C4-2B (cell line): ENCODE results near the gene JRKL.

Source experiments
- H3K27ac ChIP-seq: fragments of 450-650 bp; 2 replicates; pipeline ENCODE4 v1.5.1; 2017
- ZFX ChIP-seq: fragments of 450-650 bp; IDR thresholded peaks from 2 replicates; pipeline ENCODE4 v1.6.1; 2017
- TF ChIP-seq, protein P1 (sequence below): fragments of 450-650 bp; conservative IDR thresholded peaks from 2 replicates; pipeline ENCODE4 v1.5.1; 2017; ENCODE audit warnings: mild to moderate bottlenecking

Gene JRKL

GRCh38 chr11:96357794-96358193 is 32.0 kb upstream of the JRKL start:
- TF ChIP-seq ZFX, result no peak
- TF ChIP-seq, protein P1, sequence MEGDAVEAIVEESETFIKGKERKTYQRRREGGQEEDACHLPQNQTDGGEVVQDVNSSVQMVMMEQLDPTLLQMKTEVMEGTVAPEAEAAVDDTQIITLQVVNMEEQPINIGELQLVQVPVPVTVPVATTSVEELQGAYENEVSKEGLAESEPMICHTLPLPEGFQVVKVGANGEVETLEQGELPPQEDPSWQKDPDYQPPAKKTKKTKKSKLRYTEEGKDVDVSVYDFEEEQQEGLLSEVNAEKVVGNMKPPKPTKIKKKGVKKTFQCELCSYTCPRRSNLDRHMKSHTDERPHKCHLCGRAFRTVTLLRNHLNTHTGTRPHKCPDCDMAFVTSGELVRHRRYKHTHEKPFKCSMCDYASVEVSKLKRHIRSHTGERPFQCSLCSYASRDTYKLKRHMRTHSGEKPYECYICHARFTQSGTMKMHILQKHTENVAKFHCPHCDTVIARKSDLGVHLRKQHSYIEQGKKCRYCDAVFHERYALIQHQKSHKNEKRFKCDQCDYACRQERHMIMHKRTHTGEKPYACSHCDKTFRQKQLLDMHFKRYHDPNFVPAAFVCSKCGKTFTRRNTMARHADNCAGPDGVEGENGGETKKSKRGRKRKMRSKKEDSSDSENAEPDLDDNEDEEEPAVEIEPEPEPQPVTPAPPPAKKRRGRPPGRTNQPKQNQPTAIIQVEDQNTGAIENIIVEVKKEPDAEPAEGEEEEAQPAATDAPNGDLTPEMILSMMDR, result no peak

GRCh38 chr11:96358321-96358720 is 31.5 kb upstream of the JRKL start:
- TF ChIP-seq, protein P1, result no peak
- no peak for TF ChIP-seq ZFX
- H3K27ac ChIP-seq, result no peak overlapping the region

More at GRCh38 chr11:96357794-96358193, 32.0 kb upstream of the JRKL start:
- no peak overlapping the region for H3K27ac ChIP-seq

DNA sequence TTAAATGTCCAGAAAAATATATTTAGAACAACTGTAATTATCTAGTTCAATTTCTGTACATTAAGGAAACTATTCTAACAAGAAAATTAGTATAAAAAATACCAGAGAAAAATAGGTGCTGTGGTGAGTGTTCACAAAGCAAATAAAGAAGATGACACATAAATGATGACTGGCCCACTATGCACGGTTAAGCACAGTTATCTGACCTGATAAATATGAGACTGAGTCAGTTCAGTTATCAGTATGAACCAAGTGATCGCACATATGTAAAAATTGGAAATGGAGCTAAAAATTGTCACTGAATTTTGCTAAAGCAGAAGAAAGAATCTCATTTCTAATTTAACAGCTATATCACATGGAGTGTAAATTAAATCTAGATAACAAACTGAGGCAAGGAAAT is 28.0 kb upstream of the JRKL start:
- no peak overlapping the region for H3K27ac ChIP-seq
- no peak for TF ChIP-seq ZFX
- TF ChIP-seq, protein P1, result no peak

DNA sequence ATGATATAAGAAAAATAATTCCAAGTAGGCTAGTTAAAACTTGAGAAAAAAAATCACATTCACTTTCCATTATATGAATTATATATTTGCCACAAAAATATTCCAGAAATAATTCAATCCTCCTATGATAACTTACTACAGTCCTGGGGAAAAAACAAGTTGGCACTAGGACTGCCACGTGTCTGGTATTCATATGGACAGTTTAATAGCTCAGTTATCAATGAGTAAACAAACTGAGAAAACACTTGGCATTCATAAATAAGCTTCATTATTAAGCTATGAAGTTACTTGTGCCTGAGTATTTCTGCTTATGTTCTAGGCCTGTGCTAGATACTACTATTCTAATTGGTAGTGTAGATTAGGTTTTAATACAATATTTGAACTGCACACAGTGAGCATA is 24.3 kb upstream of the JRKL start:
- no peak overlapping the region for H3K27ac ChIP-seq
- TF ChIP-seq ZFX, result no peak
- TF ChIP-seq, protein P1, result no peak

DNA sequence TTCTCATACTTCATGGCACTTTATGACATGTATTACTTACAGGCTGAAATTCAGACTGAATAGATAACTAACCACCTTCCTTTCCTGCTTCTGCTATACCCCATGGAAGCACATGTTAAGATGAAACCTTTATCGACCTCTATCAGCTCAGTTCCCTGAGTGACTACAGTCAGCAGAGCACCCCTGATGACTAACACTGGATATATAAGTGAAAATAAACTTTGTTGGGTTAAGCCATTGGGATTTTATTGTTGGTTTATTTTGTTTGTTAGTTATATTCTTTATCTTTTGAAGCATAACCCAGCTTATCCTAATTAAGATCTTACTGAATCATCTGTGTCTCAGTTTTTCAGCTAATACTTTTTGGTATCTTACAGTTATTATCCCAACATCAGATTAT is 23.8 kb upstream of the JRKL start:
- TF ChIP-seq, protein P1, result no peak
- no peak for TF ChIP-seq ZFX
- no peak overlapping the region for H3K27ac ChIP-seq

GRCh38 chr11:96367342-96367741 is 22.5 kb upstream of the JRKL start:
- H3K27ac ChIP-seq, result no peak overlapping the region
- TF ChIP-seq, protein P1, result no peak
- TF ChIP-seq ZFX, result no peak

DNA sequence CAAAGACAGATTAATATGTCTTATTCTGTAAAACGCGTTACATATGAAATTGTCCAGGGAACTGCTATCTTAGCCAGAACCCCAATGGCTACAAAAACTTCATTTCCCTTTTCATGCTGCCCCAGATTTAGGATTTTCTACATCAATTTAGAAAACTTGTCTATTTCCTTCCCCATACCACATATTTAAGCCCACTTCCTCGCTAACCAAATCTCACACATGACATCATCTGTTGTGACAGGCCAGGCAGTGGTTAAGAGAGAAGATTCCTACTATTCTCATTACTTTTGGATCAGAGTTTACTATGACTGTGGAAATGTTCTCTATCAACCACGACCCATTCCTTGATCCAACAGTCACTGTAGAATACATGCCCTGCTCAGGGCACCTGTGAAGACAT is 16.0 kb upstream of the JRKL start:
- TF ChIP-seq, protein P1, result no peak
- no peak for TF ChIP-seq ZFX

More for the DNA sequence above, 16.0 kb upstream of the JRKL start:
- no peak overlapping the region for H3K27ac ChIP-seq
